IMR-90 (cell line): Measurements from ENCODE around the gene LDLRAD4. TPM values are rescaled to one million over a fixed set of nuclear protein-coding genes. Genes with fewer than 3 reads are reported as not detected.

ENCODE experiments used
- ATAC-seq: fragments of 200-7000 bp; cut with Tn5 transposase; 2 replicates; pipeline ENCODE4 v1.9.1; 2020; ENCODE audit warnings: low read depth, mild to moderate bottlenecking, moderate library complexity
- BruUV-seq: library from RNA; stranded (reverse); fragments of 400-500 nt; replicated peaks from 2 replicates; lab custom pipeline; 2021; lab: Mats Ljungman, UMichigan
- CTCF ChIA-PET: fragments of 300-600 bp; formaldehyde crosslinking; extraction: SDS; loops from one replicate; lab custom pipeline; 2021; ENCODE audit warnings: antibody characterized with exemption; lab: Yijun Ruan, JAX
- POLR2A ChIA-PET: fragments of 300-600 bp; sonication (Branson Sonifier 250); formaldehyde crosslinking; loops from one replicate; lab custom pipeline; 2022; ENCODE audit warnings: antibody characterized with exemption; ENCODE audit not compliant: unreplicated experiment; lab: Charles Lee
- DNase-seq: peaks from one replicate; pipeline ENCODE4 v3.0.0; 2013
- H2AFZ ChIP-seq: replicated peaks from 2 replicates; pipeline ENCODE3; 2013; ENCODE audit warnings: low read length, mild to moderate bottlenecking; ENCODE audit not compliant: poor library complexity
- H2AK5ac ChIP-seq: 2 replicates; pipeline ENCODE4 v1.6.1; 2013; ENCODE audit warnings: low read depth, low read length, inconsistent platforms
- H2AK9ac ChIP-seq: replicated peaks from 2 replicates; pipeline ENCODE3; 2013; ENCODE audit warnings: mild to moderate bottlenecking, low read depth, low read length, moderate library complexity; ENCODE audit not compliant: poor library complexity
- H2BK120ac ChIP-seq: 2 replicates; pipeline ENCODE4 v1.6.1; 2013; ENCODE audit warnings: low read depth, low read length, inconsistent platforms
- H2BK15ac ChIP-seq: 3 replicates; pipeline ENCODE4 v1.6.1; 2013; ENCODE audit warnings: low read depth, low read length, inconsistent platforms
- H2BK20ac ChIP-seq: 2 replicates; pipeline ENCODE4 v1.6.1; 2013; ENCODE audit warnings: low read depth, mild to moderate bottlenecking, inconsistent platforms, low read length, moderate library complexity
- H2BK5ac ChIP-seq: 2 replicates; pipeline ENCODE4 v1.6.1; 2013; ENCODE audit warnings: mild to moderate bottlenecking, low read depth, low read length, inconsistent platforms; ENCODE audit not compliant: poor library complexity, severe bottlenecking
- H3K14ac ChIP-seq: replicated peaks from 2 replicates; pipeline ENCODE4 v1.6.1; 2013; ENCODE audit warnings: low read depth, low read length, inconsistent platforms
- H3K18ac ChIP-seq: 2 replicates; pipeline ENCODE4 v1.6.1; 2013; ENCODE audit warnings: low read depth, low read length, control low read depth
- H3K23ac ChIP-seq: 2 replicates; pipeline ENCODE4 v1.6.1; 2013; ENCODE audit warnings: low read depth, low read length, inconsistent platforms
- H3K27ac ChIP-seq: 2 replicates; pipeline ENCODE4 v1.5.1; 2013; ENCODE audit warnings: mild to moderate bottlenecking, control low read depth, low read length; ENCODE audit not compliant: insufficient read depth
- H3K27me3 ChIP-seq: 2 replicates; pipeline ENCODE4 v1.6.1; 2013; ENCODE audit warnings: low read length; ENCODE audit not compliant: control insufficient read depth, insufficient read depth
- H3K36me3 ChIP-seq: 2 replicates; pipeline ENCODE4 v1.6.1; 2013; ENCODE audit warnings: low read length, mixed read lengths; ENCODE audit not compliant: control insufficient read depth, insufficient read depth
- H3K4ac ChIP-seq: 2 replicates; pipeline ENCODE4 v1.6.1; 2013; ENCODE audit warnings: low read depth, low read length, inconsistent platforms
- H3K4me1 ChIP-seq: 2 replicates; pipeline ENCODE4 v1.6.1; 2013; ENCODE audit warnings: low read length, mixed read lengths; ENCODE audit not compliant: control insufficient read depth, insufficient read depth
- H3K4me2 ChIP-seq: 2 replicates; pipeline ENCODE4 v1.6.1; 2013; ENCODE audit warnings: low read depth, mild to moderate bottlenecking, control low read depth, low read length, moderate library complexity
- H3K4me3 ChIP-seq: 2 replicates; pipeline ENCODE4 v1.5.1; 2013; ENCODE audit warnings: low read depth, mild to moderate bottlenecking, control low read depth, low read length, moderate library complexity; ENCODE audit not compliant: insufficient read depth
- H3K56ac ChIP-seq: 2 replicates; pipeline ENCODE4 v1.6.1; 2013; ENCODE audit warnings: low read length, inconsistent platforms; ENCODE audit not compliant: insufficient read depth; ENCODE audit errors: extremely low read depth
- H3K79me1 ChIP-seq, 2 experiments: 2 replicates each; pipeline ENCODE4 v1.6.1; 2013; ENCODE audit warnings: low read length in 2 of 2, inconsistent platforms in 1 of 2, low read depth in 1 of 2
- H3K9ac ChIP-seq: 2 replicates; pipeline ENCODE4 v1.6.1; 2013; ENCODE audit warnings: low read depth, low read length, control low read depth
- H3K9me1 ChIP-seq: 2 replicates; pipeline ENCODE4 v1.6.1; 2013; ENCODE audit warnings: low read length, inconsistent platforms; ENCODE audit not compliant: insufficient read depth
- H3K9me3 ChIP-seq: 2 replicates; pipeline ENCODE4 v1.6.1; 2013; ENCODE audit warnings: low read length; ENCODE audit not compliant: control insufficient read depth, insufficient read depth
- H4K20me1 ChIP-seq: 2 replicates; pipeline ENCODE4 v1.6.1; 2013; ENCODE audit warnings: low read length, inconsistent platforms; ENCODE audit not compliant: insufficient read depth
- H4K5ac ChIP-seq: 2 replicates; pipeline ENCODE4 v1.6.1; 2013; ENCODE audit warnings: mild to moderate bottlenecking, low read depth, low read length, control low read depth
- H4K8ac ChIP-seq, 2 experiments: 2 replicates each; pipeline ENCODE4 v1.6.1; 2013; ENCODE audit warnings: low read depth in 2 of 2, low read length in 2 of 2, control low read depth in 1 of 2, inconsistent platforms in 1 of 2
- H4K91ac ChIP-seq: 2 replicates; pipeline ENCODE4 v1.6.1; 2013; ENCODE audit warnings: low read depth, low read length, inconsistent platforms; ENCODE audit not compliant: insufficient read depth
- BHLHE40 ChIP-seq: fragments of 150-350 bp; IDR thresholded peaks from 2 replicates; pipeline ENCODE4 v1.6.1; 2016; ENCODE audit warnings: mild to moderate bottlenecking, low read depth, low read length
- CEBPB ChIP-seq: IDR thresholded peaks from 2 replicates; pipeline ENCODE4 v1.6.1; 2012; ENCODE audit warnings: low read depth, low read length, improper control_type of control experiment
- CHD1 ChIP-seq: IDR thresholded peaks from 2 replicates; pipeline ENCODE4 v1.6.1; 2012; ENCODE audit warnings: low read depth, low read length, improper control_type of control experiment
- FOS ChIP-seq: fragments of 150-350 bp; IDR thresholded peaks from 2 replicates; pipeline ENCODE4 v1.6.1; 2016; ENCODE audit warnings: low read depth, low read length
- MAFK ChIP-seq: IDR thresholded peaks from 2 replicates; pipeline ENCODE4 v1.6.1; 2012; ENCODE audit warnings: low read depth, low read length, improper control_type of control experiment
- MAZ ChIP-seq: IDR thresholded peaks from 2 replicates; pipeline ENCODE4 v1.6.1; 2012; ENCODE audit warnings: low read depth, mild to moderate bottlenecking, low read length, improper control_type of control experiment, moderate library complexity, borderline replicate concordance
- MXI1 ChIP-seq: IDR thresholded peaks from 2 replicates; pipeline ENCODE4 v1.6.1; 2012; ENCODE audit warnings: low read depth, mild to moderate bottlenecking, low read length, moderate library complexity, borderline replicate concordance
- NFE2L2 ChIP-seq: fragments of 150-350 bp; IDR thresholded peaks from 2 replicates; pipeline ENCODE4 v1.6.1; 2016; ENCODE audit warnings: low read depth, mild to moderate bottlenecking, low read length
- POLR2A ChIP-seq: IDR thresholded peaks from 2 replicates; pipeline ENCODE4 v1.6.1; 2012; ENCODE audit warnings: mild to moderate bottlenecking, low read depth, low read length
- RAD21 ChIP-seq: IDR thresholded peaks from 2 replicates; pipeline ENCODE4 v1.6.1; 2012; ENCODE audit warnings: low read length, improper control_type of control experiment
- RCOR1 ChIP-seq: IDR thresholded peaks from 2 replicates; pipeline ENCODE4 v1.6.1; 2012; ENCODE audit warnings: mild to moderate bottlenecking, low read length, improper control_type of control experiment; ENCODE audit not compliant: insufficient replicate concordance
- RFX5 ChIP-seq: IDR thresholded peaks from 2 replicates; pipeline ENCODE4 v1.8.0; 2012; ENCODE audit warnings: low read depth, mild to moderate bottlenecking, low read length, moderate library complexity
- SMC3 ChIP-seq: fragments of 150-350 bp; IDR thresholded peaks from 2 replicates; pipeline ENCODE4 v1.6.1; 2016; ENCODE audit warnings: low read depth, mild to moderate bottlenecking, antibody characterized with exemption, low read length, moderate library complexity
- dilution Hi-C: fragments of 300-500 bp; cut with HindIII; formaldehyde crosslinking; loops from one replicate; pipeline ENCODE4 v1.14.3; 2018; ENCODE audit warnings: low sequenced_read_pairs; ENCODE audit not compliant: unreplicated experiment
- in situ Hi-C: fragments of 300-500 bp; cut with MboI; formaldehyde crosslinking; loops from 3 replicates; pipeline ENCODE4 v1.14.3; 2019; ENCODE audit warnings: low sequenced_read_pairs, inconsistent platforms, mixed read lengths
- intact Hi-C: fragments of 100-400 bp; cut with micrococcal nuclease; formaldehyde crosslinking; loops from 2 replicates; pipeline ENCODE4 v1.10.0; 2022
- polyA plus RNA-seq, 3 experiments: library from polyadenylated mRNA; depleted of rRNA; stranded (reverse); fragments of >200 nt; gene quantifications; 2 replicates each; pipeline ENCODE4 v1.2.3, GENCODE V29; 2012; ENCODE audit warnings: low replicate concordance in 1 of 3
- total RNA-seq: library from RNA; depleted of rRNA; stranded (reverse); fragments of >200 nt; gene quantifications from 2 replicates; pipeline ENCODE4 v1.2.3, GENCODE V29; 2012
- TF ChIP-seq, protein P1 (sequence below): conservative IDR thresholded peaks from 2 replicates; pipeline ENCODE4 v1.5.1; 2012; ENCODE audit warnings: mild to moderate bottlenecking, low read depth, low read length, improper control_type of control experiment
- TF ChIP-seq, protein P2 (sequence below): fragments of 150-350 bp; IDR thresholded peaks from 2 replicates; pipeline ENCODE4 v1.6.1; 2016; ENCODE audit warnings: low read depth, mild to moderate bottlenecking, low read length, moderate library complexity, borderline replicate concordance
- TF ChIP-seq, protein P3 (sequence below): fragments of 150-350 bp; IDR thresholded peaks from 2 replicates; pipeline ENCODE4 v1.6.1; 2017; ENCODE audit warnings: mild to moderate bottlenecking, antibody characterized with exemption, low read length, low read depth

The LDLRAD4 gene
- total and polyA plus RNA-seq, 2 of the 4 experiments (the other 2 are of a cell fraction) = not detected

DNA sequence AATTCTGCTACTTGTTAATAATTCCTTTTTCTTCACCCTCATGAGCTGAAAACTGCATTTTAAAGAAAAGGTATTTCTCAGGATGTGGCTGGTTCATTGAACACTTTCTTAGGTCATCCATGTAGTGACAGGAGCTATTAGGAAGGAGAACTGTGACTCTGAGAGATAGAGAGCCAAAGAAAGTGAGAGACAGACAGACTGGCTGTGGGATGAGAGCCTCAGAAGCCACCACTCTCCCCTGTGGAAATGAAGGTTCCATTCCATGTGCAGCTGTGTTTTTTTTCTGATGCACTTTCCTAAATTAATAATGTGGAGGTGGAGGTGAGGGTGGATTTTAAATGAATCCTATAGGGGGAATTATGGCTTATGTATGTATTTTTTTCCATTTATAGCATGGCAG lies 394.5 kb downstream of the LDLRAD4 start:
- in situ Hi-C loops (no loop called here), intact Hi-C loops (no loop called here)
- no peak overlapping the region for H3K9ac ChIP-seq

More for the DNA sequence above, 394.5 kb downstream of the LDLRAD4 start:
- H3K4me1 ChIP-seq = no peaks in the 10 kb centered on the region
- no peak overlapping the region for H3K18ac ChIP-seq
- BruUV-seq = no TSS peak
- dilution Hi-C loops = no loop called here
- H2BK120ac ChIP-seq = no peak overlapping the region
- TF ChIP-seq BHLHE40 (no peak), POLR2A (no peak), FOS (no peak), MAFK (no peak), CEBPB (no peak), RCOR1 (no peak), RFX5 (no peak), NFE2L2 (no peak), RAD21 (no peak), CHD1 (no peak), SMC3 (no peak), MAZ (no peak), MXI1 (no peak)
- TF ChIP-seq, protein P1, sequence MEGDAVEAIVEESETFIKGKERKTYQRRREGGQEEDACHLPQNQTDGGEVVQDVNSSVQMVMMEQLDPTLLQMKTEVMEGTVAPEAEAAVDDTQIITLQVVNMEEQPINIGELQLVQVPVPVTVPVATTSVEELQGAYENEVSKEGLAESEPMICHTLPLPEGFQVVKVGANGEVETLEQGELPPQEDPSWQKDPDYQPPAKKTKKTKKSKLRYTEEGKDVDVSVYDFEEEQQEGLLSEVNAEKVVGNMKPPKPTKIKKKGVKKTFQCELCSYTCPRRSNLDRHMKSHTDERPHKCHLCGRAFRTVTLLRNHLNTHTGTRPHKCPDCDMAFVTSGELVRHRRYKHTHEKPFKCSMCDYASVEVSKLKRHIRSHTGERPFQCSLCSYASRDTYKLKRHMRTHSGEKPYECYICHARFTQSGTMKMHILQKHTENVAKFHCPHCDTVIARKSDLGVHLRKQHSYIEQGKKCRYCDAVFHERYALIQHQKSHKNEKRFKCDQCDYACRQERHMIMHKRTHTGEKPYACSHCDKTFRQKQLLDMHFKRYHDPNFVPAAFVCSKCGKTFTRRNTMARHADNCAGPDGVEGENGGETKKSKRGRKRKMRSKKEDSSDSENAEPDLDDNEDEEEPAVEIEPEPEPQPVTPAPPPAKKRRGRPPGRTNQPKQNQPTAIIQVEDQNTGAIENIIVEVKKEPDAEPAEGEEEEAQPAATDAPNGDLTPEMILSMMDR = no peak
- TF ChIP-seq, protein P2, sequence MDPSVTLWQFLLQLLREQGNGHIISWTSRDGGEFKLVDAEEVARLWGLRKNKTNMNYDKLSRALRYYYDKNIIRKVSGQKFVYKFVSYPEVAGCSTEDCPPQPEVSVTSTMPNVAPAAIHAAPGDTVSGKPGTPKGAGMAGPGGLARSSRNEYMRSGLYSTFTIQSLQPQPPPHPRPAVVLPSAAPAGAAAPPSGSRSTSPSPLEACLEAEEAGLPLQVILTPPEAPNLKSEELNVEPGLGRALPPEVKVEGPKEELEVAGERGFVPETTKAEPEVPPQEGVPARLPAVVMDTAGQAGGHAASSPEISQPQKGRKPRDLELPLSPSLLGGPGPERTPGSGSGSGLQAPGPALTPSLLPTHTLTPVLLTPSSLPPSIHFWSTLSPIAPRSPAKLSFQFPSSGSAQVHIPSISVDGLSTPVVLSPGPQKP = no peak
- TF ChIP-seq, protein P3, sequence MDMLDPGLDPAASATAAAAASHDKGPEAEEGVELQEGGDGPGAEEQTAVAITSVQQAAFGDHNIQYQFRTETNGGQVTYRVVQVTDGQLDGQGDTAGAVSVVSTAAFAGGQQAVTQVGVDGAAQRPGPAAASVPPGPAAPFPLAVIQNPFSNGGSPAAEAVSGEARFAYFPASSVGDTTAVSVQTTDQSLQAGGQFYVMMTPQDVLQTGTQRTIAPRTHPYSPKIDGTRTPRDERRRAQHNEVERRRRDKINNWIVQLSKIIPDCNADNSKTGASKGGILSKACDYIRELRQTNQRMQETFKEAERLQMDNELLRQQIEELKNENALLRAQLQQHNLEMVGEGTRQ = no peak
- H4K20me1 ChIP-seq = no peaks in the 10 kb centered on the region
- H2BK15ac ChIP-seq = no peak overlapping the region
- H2AK5ac ChIP-seq = no peak overlapping the region
- no peaks in the 10 kb centered on the region for H3K79me1 ChIP-seq
- no peaks in the 10 kb centered on the region for H3K36me3 ChIP-seq
- H3K9me1 ChIP-seq = no peaks in the 10 kb centered on the region
- H3K23ac ChIP-seq = no peak overlapping the region
- no peak overlapping the region for H4K5ac ChIP-seq
- no peak overlapping the region for H4K8ac ChIP-seq
- H2AFZ ChIP-seq = no peak overlapping the region
- no peak overlapping the region for H3K27ac ChIP-seq
- H4K91ac ChIP-seq = no peak overlapping the region
- H3K56ac ChIP-seq = no peak overlapping the region
- no peak overlapping the region for H2AK9ac ChIP-seq
- H3K9me3 ChIP-seq = no peaks in the 10 kb centered on the region
- H2BK5ac ChIP-seq = no peak overlapping the region
- no peak for ATAC-seq
- ChIA-PET POLR2A (no interaction called here), CTCF (interaction anchor here (0.7 kb wide), 2 partner anchors 40 to 95 kb away, joined by 3 to 5 read pairs; no protein-coding TSS in a partner anchor)
- peaks cover 26% of the 10 kb centered on the region for H3K27me3 ChIP-seq
- no peak overlapping the region for H3K4me2 ChIP-seq
- H2BK20ac ChIP-seq = no peak overlapping the region
- H3K4ac ChIP-seq = no peak overlapping the region
- DNase-seq = no peak
- no peak overlapping the region for H3K4me3 ChIP-seq
- H3K14ac ChIP-seq = no peak overlapping the region
